T47D (cell line): ENCODE data around the gene STX19.
A peak's percentile ranks its signal among the peaks of the same experiment; 100 is the strongest.
"Not testable (repeated sequence)": the region's sequence is repeated elsewhere in the genome, so short reads cannot be mapped to it uniquely, and the experiment has no call there.

Source experiments
- DNase-seq, 2 experiments: peaks; one replicate each; pipeline versions ENCODE4 v3.0.0 to v3.0.0-alpha.2; 2011 to 2012; ENCODE audit warnings: low read depth in 1 of 2, low spot score in 1 of 2
- JUND ChIP-seq: IDR thresholded peaks from 2 replicates; pipeline ENCODE4 v1.6.1; 2012; ENCODE audit warnings: low read depth
- in situ Hi-C: cut with HindIII; loops from 2 replicates; pipeline ENCODE4 v1.10.0; 2016; ENCODE audit warnings: low sequenced_read_pairs, low pct_unique_long_range_greater_than_20kb

Gene STX19

GRCh38 chr3:94062513-94063404 lies 34.4 kb upstream of the STX19 start, which contains the start of the genes DHFR2 and NSUN3:
Gene DHFR2, minus strand, starts transcription at chr3:94062916. Its CDS starts 1,405 bp downstream, at chr3:94061511.
Gene NSUN3, plus strand, starts transcription at chr3:94063061. Its CDS starts 66 bp downstream, at chr3:94063127.
- DNase-seq, result peak; percentile 63 to 98
- no peak for TF ChIP-seq JUND
- in situ Hi-C loops, result no loop called here

GRCh38 chr3:94061297-94061696 lies 32.9 kb upstream of the STX19 start:
- in situ Hi-C loops, result no loop called here
- no peak for DNase-seq
- TF ChIP-seq JUND, result no peak

GRCh38 chr3:94050546-94050945 lies 22.1 kb upstream of the STX19 start:
- TF ChIP-seq JUND, result no peak
- DNase-seq, result no peak
- in situ Hi-C loops, result no loop called here

- TF ChIP-seq JUND, result no peak
- in situ Hi-C loops, result no loop called here
- no peak for DNase-seq
Measured at GRCh38 chr3:94049267-94049666, 20.9 kb upstream of the STX19 start.

GRCh38 chr3:94046533-94046932 lies 18.1 kb upstream of the STX19 start:
- TF ChIP-seq JUND, result no peak
- in situ Hi-C loops, result no loop called here
- no peak for DNase-seq

- in situ Hi-C loops, DNase-seq: not testable (repeated sequence)
Measured at GRCh38 chr3:94044100-94044936, 15.9 kb upstream of the STX19 start.

- no peak for TF ChIP-seq JUND
- in situ Hi-C loops, result no loop called here
- DNase-seq, result no peak
Measured at GRCh38 chr3:94043285-94043684, 14.9 kb upstream of the STX19 start.

- peak; percentile 4 to 66 for DNase-seq
- no peak for TF ChIP-seq JUND
- in situ Hi-C loops, result no loop called here
Measured at GRCh38 chr3:94036909-94037507, 8.6 kb upstream of the STX19 start.

- no peak for TF ChIP-seq JUND
- DNase-seq, result no peak
- in situ Hi-C loops, result no loop called here
Measured at GRCh38 chr3:94026623-94027022, 1.8 kb downstream of the STX19 start.

GRCh38 chr3:94024385-94024784 lies 4.0 kb downstream of the STX19 start:
- no peak for DNase-seq
- in situ Hi-C loops, result no loop called here
- TF ChIP-seq JUND, result no peak

- no peak for TF ChIP-seq JUND
- DNase-seq, result no peak
- in situ Hi-C loops, result no loop called here
Measured at GRCh38 chr3:94020293-94020692, 8.1 kb downstream of the STX19 start.

- in situ Hi-C loops, result no loop called here
- TF ChIP-seq JUND, result no peak
- no peak for DNase-seq
Measured at GRCh38 chr3:94019659-94020058, 8.7 kb downstream of the STX19 start.
